ENCODE measurements around the gene METTL1. TPM values are rescaled to one million over a fixed set of nuclear protein-coding genes. Genes with fewer than 3 reads are reported as not detected.

The METTL1 gene
- total RNA-seq, 4 donors from 2014 or later: 6.5 to 17.7 (median 10.1) TPM

DNA sequence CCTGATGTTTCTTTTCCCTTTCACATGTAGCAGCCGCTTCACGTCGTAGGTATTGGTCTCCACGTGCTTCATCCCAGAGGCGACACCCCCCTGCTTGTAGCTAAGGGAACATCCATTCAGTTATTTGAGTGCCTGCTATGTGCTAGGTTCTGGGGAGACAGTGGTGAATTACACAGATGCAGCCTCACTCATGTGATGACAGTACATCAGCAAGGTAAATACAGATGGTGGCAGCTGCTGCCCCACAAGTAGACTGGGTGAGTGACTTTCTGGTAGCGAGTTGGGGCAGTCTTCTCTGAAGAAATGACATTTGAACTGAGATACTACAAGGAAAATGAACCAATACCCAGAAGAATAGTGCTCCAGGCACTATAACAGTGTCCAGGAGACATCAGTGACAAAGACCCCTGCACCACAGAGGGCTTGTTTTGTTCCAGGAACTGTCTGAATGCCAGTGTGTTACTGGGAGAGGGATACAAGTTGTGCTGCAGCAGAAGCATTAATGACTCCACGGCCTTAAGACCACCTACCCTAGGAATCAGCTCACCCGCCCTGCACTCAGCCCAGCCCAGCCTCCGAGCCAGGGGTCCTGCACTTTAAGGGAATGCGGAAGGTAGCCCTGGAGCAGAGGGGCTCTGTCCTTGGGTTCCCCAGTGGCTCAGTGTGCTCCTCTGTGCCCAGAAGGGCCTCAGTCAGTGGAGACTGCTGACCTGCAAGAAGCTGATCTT lies 39.3 kb upstream of the METTL1 start:
- DNase-seq (ENCODE audit: low spot score in 2 of 2): no peak
- WGBS, 2 donors: 87 to 90% methylated on average over 10 of the region's 10 CpGs
- H3K9me3 ChIP-seq: no peaks in the 10 kb centered on the region
- TF ChIP-seq EP300 (IDR thresholded peaks at IDR 0.05) (no peak), POLR2A (IDR thresholded peaks at IDR 0.05) (no peak)
- TF ChIP-seq, protein P1, sequence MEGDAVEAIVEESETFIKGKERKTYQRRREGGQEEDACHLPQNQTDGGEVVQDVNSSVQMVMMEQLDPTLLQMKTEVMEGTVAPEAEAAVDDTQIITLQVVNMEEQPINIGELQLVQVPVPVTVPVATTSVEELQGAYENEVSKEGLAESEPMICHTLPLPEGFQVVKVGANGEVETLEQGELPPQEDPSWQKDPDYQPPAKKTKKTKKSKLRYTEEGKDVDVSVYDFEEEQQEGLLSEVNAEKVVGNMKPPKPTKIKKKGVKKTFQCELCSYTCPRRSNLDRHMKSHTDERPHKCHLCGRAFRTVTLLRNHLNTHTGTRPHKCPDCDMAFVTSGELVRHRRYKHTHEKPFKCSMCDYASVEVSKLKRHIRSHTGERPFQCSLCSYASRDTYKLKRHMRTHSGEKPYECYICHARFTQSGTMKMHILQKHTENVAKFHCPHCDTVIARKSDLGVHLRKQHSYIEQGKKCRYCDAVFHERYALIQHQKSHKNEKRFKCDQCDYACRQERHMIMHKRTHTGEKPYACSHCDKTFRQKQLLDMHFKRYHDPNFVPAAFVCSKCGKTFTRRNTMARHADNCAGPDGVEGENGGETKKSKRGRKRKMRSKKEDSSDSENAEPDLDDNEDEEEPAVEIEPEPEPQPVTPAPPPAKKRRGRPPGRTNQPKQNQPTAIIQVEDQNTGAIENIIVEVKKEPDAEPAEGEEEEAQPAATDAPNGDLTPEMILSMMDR (IDR thresholded peaks at IDR 0.05): no peak
- no peaks in the 10 kb centered on the region for H3K27me3 ChIP-seq
- H3K27ac ChIP-seq: no peak overlapping the region
- H3K4me3 ChIP-seq: no peak overlapping the region
- peaks cover 0 to 72% (median 13%) of the 10 kb centered on the region in 3 donors for H3K36me3 ChIP-seq
- peaks cover 0 to 26% (median 18%) of the 10 kb centered on the region in 4 donors for H3K4me1 ChIP-seq

DNA sequence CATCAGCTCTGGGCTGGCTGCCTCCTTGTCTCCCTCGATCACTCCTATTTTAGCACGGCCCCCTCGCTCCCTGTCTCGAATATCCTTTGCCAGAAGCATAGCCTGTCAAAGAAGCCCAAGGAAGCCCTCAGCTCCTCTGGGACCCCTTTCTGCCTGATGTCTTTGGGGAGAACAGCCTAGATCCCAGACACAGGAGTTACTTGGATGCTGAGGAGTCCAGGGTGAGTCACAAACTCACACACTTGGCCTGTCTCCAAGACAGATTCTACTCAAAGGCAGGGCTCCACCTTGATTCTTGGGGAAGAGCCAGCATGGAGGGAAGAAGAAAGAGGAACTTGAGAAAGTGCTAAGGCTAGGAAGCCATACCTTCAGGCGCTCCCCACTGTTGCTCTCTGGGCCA lies 38.5 kb upstream of the METTL1 start:
- no peak overlapping the region for H3K4me3 ChIP-seq
- no peak overlapping the region for H3K27ac ChIP-seq
- H3K36me3 ChIP-seq: peaks cover 0 to 77% (median 13%) of the 10 kb centered on the region in 3 donors
- H3K9me3 ChIP-seq: no peaks in the 10 kb centered on the region
- TF ChIP-seq POLR2A (IDR thresholded peaks at IDR 0.05): no peak
- TF ChIP-seq, protein P1 (IDR thresholded peaks at IDR 0.05): no peak
- no peak for TF ChIP-seq EP300 (IDR thresholded peaks at IDR 0.05)
- 92 to 98% methylated on average over 5 of the region's 5 CpGs for WGBS, 2 donors
- peaks cover 0 to 19% (median 11%) of the 10 kb centered on the region in 4 donors for H3K4me1 ChIP-seq
- H3K27me3 ChIP-seq: no peaks in the 10 kb centered on the region
- no peak for DNase-seq (ENCODE audit: low spot score in 2 of 2)

DNA sequence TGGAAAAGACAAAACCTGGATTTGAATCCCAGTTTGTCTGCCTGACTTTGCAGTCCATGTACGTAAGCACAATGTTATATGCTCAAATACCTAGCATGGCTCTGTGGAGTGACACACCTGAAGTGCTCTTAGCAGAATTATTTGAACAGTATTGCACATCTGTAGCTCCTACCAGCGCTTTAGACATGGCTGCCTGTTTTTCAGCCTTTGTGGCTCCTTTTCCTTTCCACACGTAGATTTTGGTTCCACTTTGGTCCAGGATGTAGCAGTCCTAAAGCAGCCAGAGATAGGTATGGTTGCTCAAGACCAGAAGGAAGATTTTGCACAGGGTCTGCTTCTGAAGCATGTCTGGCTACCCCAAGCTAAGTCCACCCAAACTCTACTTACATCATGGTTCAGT lies 37.5 kb upstream of the METTL1 start:
- DNase-seq (ENCODE audit: low spot score in 2 of 2): no peak
- H3K4me1 ChIP-seq: peaks cover 0 to 9% (median 4%) of the 10 kb centered on the region in 4 donors
- H3K27me3 ChIP-seq: no peaks in the 10 kb centered on the region
- TF ChIP-seq EP300 (IDR thresholded peaks at IDR 0.05): no peak
- no peak for TF ChIP-seq POLR2A (IDR thresholded peaks at IDR 0.05)
- TF ChIP-seq, protein P1 (IDR thresholded peaks at IDR 0.05): no peak
- no peaks in the 10 kb centered on the region for H3K9me3 ChIP-seq
- H3K4me3 ChIP-seq: no peak overlapping the region
- H3K36me3 ChIP-seq: peaks cover 0 to 88% (median 13%) of the 10 kb centered on the region in 3 donors
- no peak overlapping the region for H3K27ac ChIP-seq
- 83 to 94% methylated on average over 3 of the region's 3 CpGs for WGBS, 2 donors

DNA sequence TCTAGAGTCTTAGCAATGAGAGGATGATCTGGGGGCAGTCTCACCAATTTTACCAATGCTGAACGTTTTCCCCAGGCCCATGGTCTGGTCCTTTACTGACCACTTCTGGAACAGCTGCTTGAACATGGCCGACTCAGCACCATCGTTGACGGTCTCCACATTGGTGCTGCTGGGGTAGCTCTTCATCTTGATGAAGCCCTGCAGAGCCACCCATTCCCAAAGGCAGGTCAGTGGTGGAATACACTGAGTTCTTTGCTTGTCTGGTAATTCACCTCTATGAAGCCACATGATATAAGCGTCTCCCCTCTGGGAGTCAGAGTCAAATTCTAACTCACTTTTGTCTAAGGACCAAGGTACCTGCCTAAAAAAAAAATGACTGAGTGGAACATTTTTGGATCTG lies 36.4 kb upstream of the METTL1 start:
- WGBS, 2 donors: 85 to 91% methylated on average over 5 of the region's 5 CpGs
- Histone ChIP-seq H3K36me3 (peaks cover 0 to 93% (median 13%) of the 10 kb centered on the region in 3 donors), H3K27me3 (no peaks in the 10 kb centered on the region), H3K27ac (no peak overlapping the region), H3K9me3 (no peaks in the 10 kb centered on the region), H3K4me3 (no peak overlapping the region), H3K4me1 (peaks cover 0 to 5% (median 0%) of the 10 kb centered on the region in 4 donors)
- TF ChIP-seq POLR2A (IDR thresholded peaks at IDR 0.05): no peak
- TF ChIP-seq, protein P1 (IDR thresholded peaks at IDR 0.05): no peak
- no peak for TF ChIP-seq EP300 (IDR thresholded peaks at IDR 0.05)
- no peak for DNase-seq (ENCODE audit: low spot score in 2 of 2)

DNA sequence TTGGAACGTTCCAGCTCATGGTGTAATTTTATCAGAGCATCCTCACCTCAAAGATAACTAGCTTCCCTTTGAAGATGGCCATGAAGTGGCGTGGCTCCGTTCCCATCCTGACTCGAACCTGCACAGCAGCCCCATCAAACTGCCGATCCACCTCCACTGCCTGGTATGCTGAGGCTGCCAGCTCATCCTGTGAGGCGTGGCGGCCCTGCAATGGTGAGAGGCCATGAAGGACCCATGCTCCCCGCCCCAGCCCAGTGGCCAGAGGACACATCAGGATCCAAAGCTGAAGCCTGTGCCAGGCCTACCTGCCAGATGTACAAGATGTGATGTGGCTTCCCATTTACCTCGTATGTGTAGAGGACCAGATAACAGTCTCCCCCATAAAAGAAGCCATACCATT lies 35.4 kb upstream of the METTL1 start:
- no peaks in the 10 kb centered on the region for H3K27me3 ChIP-seq
- 87 to 98% methylated on average over 9 of the region's 9 CpGs for WGBS, 2 donors
- no peaks in the 10 kb centered on the region for H3K9me3 ChIP-seq
- no peak overlapping the region for H3K4me3 ChIP-seq
- H3K4me1 ChIP-seq: peaks cover 0 to 10% (median 0%) of the 10 kb centered on the region in 4 donors
- TF ChIP-seq EP300 (IDR thresholded peaks at IDR 0.05) (no peak), POLR2A (IDR thresholded peaks at IDR 0.05) (no peak)
- TF ChIP-seq, protein P1 (IDR thresholded peaks at IDR 0.05): no peak
- peaks cover 0 to 91% (median 18%) of the 10 kb centered on the region in 3 donors for H3K36me3 ChIP-seq
- DNase-seq (ENCODE audit: low spot score in 2 of 2): no peak
- no peak overlapping the region for H3K27ac ChIP-seq

Measured in tibial nerve (tissue), 4 donors.